GM21717 (cell line): ENCODE measurements around the gene RPS25.
"Not testable (repeated sequence)": the region's sequence is repeated elsewhere in the genome, so short reads cannot be mapped to it uniquely, and the experiment has no call there.

Experiments used
- ATAC-seq: cut with Tn5 transposase; IDR thresholded peaks from one replicate; pipeline ENCODE4 v1.9.1; 2021; ENCODE audit warnings: mild to moderate bottlenecking, moderate library complexity; ENCODE audit not compliant: unreplicated experiment

RPS25 gene

DNA sequence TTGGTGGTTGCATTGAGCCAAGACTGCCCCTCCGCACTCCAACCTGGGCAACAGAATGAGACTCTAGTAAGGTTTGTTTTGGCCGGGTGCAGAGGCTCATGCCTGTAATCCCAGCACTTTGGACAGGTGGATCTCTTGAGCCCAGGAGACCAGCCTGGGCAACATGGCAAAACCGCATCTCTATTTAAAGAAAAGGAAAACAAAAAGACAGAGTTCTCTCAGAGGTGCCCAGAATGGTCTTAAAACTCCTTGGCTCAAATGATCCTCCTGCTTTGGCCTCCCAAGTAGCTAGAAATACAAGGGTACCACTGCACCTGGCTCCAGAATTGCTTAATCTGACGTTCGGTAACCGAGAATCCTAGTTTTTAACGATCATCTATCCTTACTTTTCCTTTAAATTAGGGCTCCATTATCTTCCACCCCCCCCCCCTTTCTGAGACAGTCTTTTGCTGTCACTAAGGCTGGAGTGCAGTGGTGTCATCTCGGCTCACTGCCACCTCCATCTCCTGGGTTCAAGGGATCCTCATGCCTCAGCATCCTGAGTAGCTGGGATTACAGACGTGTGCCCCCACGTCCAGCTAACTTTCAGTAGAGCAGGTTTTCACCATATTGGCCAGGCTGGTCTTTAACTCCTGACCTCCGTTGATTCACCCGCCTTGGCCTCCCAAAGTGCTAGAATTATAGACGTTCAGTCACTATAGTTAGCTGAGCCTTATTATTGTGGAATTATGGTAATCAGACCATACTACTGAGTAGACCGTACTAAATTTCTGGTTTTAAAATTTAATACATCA, 1.7 kb downstream of the RPS25 start:
- no peak for ATAC-seq

GRCh38 chr11:119015054-119015611, 3.0 kb downstream of the RPS25 start:
- ATAC-seq, result no peak

GRCh38 chr11:119014209-119014924, 3.8 kb downstream of the RPS25 start:
- no peak for ATAC-seq

GRCh38 chr11:119012629-119013170, 5.4 kb downstream of the RPS25 start:
- no peak for ATAC-seq

DNA sequence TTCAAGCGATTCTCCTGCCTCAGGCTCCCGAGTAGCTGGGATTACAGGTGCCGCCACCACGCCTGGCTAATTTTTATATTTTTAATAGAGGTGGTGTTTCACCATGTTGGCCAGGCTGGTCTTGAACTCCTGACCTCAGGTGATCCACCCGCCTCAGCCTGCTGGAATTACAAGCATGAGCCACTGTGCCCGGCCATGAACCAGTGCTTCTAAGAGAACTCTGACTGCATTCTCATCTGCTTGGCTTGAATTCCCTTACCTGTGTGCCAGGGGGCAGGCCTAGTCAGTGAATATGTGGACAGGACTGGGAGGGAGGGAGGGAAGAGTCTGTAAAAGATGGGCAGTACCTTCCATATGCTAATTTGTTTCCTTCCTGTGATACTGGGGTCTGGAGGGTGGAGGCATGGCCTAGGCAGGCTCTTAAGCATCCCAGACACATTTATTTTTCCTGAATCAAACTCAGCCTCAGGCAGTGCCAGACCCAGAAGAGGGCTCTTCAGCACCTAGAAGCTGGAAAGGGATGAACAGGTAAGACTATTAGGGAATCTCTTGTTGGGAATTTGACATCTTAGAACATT, 6.6 kb downstream of the RPS25 start:
- no peak for ATAC-seq

GRCh38 chr11:119006656-119007055, 11.5 kb downstream of the RPS25 start:
- no peak for ATAC-seq

- no peak for ATAC-seq
Observed at GRCh38 chr11:119000906-119001305, 17.2 kb downstream of the RPS25 start.

DNA sequence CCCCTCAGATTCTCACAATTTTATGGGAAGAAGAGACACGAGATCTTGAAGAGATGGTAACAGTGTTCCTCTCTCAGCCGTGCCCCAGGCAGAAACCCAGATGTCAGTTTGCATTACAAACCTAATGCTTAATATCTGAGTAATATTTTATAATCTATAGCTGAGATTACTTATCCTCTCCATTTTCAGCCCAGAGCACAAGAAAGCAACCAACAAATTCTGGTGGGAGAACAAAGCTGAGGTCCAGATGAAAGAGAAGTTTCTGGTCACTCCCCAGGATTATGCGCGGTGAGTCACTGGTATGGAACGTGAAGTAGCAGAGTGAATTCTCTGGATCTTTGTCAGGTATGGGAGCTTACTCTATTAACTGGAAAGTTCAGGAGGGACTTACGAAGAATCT, 19.3 kb downstream of the RPS25 start:
- ATAC-seq, result no peak

- ATAC-seq, result no peak
Observed at GRCh38 chr11:118998388-118998717, 19.8 kb downstream of the RPS25 start.

DNA sequence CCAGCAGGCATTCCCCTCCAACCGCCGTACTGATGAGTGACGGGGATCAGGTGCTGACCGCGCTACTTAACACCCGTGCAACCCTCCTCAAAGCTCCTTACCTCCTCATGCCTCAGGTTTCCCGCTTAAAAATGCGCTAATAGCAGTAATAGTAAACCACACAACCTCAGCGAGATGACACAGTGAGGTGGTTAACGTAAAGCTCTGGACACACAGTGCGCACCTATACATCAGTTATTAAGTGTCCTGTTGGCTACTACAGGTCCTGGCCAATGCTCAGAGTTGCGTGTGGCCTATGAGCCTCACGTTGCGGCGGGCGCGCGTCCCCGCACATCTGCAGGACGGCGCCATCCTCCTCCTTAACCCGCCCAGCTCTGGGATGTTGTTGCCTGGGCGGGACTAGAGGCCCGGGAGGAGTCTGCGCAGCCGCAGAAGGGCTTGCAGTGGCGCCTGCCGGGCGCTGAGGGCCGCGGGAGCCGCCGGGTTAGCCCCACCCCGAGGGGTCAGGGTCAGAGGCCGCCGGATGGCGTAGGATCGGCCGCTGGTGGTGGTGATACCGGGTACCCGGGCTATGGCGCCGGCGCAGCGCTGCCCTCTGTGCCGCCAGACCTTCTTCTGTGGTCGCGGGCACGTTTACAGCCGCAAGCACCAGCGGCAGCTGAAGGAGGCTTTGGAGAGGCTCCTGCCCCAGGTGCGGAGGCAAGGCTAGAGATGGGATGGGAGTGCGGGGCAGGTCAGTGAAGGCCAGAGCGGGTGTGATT, 20.3 kb downstream of the RPS25 start, which contains the start of gene CENATAC:
CENATAC (plus strand) TSS at position 512 of the 761 bp plus-strand sequence; CDS start at position 572, 60 bp downstream.
- ATAC-seq, result peak; percentile 82

DNA sequence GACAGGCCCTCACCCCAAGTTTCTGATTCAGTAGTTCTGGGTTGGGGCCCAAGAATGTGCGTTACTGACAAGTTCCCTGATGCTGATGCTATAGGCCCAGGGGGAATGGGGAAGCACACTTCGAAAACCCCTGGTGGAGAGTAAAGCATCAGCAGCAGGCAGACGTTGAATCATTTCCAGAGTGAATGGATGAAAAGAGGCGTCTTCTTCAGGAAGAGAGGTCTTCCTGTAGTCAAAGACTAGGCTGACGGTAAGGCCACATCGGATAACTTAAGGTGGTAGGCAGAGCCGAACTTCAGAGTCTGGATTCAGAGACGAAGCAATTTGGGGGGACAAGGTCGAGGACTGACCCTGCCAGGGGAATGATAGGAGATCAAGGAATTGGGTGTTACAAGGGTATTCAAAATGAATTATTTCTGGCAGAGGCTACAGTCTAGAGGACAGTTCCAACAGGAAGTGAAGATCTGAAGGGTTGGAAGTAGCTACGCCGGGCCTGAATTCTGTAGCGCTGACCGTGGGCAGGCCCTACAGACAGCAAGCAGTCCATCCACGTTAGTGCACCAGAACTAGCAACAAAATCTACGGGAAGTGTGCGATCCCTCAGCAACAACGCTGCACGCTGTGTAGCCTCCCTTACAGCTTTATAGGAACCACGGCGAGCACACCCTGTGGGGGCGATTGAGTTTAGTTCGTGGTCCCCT, 21.1 kb downstream of the RPS25 start:
- ATAC-seq, result peak; percentile 5

DNA sequence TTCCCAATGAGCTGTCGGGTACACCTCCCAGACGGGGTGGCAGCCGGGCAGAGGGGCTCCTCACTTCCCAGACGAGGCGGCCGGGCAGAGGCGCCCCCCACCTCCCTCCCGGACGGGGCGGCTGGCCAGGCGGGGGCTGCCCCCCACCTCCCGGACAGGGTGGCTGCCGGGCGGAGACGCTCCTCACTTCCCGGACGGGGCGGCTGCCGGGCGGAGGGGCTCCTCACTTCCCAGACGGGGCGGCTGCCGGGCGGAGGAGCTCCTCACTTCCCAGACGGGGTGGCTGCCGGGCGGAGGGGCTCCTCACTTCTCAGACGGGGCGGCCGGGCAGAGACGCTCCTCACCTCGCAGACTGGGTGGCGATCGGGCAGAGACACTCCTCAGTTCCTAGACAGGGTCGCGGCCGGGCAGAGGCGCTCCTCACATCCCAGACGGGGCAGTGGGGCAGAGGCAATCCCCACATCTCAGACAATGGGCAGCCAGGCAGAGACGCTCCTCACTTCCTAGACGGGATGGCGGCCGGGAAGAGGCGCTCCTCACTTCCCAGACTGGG, 26.6 kb downstream of the RPS25 start:
- ATAC-seq, result not testable (repeated sequence)

DNA sequence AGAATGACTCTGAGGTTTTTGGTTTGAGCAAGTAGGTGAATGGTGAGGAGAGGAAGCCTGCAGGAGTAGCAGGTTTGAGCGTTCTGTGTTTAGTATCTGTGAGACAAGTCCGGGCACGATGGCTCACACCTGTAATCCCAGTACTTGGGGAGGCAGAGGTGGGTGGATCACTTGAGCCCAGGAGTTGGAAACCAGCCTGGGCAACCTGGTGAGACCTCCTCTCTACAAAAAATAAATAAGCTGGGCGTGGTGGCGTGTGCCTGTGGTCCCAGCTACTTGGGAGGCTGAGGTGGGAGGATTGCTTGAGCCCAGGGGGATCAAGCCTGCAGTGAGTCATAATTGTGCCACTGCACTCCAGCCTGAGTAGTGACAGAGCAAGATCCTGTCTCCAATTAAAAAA, 29.9 kb downstream of the RPS25 start:
- ATAC-seq, result no peak

DNA sequence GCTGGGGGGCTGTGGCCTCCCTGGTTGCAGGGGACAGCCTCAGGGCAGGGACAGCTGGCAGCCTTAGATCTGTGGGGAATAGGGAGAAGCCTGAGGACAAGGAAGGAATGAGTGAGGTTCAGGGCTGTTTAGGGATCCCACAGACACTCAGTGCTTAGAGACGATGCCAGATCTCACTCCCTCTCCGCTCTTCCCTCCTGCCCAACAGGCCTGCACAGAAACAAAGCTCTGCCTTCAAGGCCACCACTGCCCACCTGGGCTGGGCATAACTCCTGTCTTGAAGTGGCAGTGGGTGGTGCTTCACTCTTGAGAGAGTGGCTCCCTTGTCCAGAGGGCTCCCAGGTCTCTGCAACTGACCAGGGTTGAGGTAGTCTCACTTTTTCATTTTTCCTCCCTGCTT, 33.3 kb downstream of the RPS25 start:
- ATAC-seq, result no peak

GRCh38 chr11:118984337-118984736, 33.8 kb downstream of the RPS25 start:
- ATAC-seq, result not testable (repeated sequence)

GRCh38 chr11:118980191-118980881, 37.8 kb downstream of the RPS25 start:
- ATAC-seq, result no peak

- ATAC-seq, result no peak
Observed at GRCh38 chr11:118979434-118979833, 38.7 kb downstream of the RPS25 start.

DNA sequence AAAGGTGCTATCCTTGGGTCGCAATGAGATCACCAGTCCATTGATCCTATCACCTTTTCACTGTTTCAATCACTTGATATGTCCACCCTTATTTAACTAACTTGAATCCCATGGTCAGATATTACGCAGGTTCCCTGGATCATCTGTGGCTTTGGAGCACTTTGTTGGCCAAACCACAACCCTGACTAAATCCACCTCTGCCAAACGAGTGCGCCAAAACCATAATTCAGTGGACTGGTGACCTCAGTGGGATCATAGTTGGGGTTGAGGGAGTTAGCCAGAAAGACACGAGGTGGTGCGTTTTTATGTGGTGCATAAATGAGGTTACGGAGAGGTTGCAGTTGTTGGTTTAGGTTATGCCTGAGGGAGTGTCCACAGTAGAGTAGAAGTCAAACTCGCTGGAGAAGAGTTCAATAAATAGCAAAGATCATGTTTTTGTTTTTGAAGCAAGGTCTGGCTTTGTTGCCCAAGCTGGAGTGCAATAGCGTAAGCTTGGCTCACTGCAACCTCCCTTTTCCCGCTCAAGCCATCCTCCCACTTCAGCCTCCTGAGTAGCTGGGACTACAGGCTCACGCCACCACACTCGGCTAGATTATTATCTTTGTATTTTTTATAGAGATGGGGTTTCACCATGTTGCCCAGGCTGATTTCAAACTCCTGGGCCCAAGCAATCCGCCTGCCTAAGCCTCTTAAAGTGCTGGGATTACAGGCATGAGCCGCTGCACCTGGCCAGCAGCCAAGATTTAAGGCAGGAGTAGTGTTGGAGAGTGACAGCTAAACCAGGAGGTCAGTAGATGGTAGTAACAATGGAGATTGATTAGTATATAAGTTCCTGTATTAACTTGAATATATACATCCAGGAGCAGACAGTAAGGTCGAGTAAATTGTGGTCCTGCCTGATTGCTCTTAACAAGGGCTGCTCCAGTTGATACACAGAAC, 42.1 kb downstream of the RPS25 start:
- no peak for ATAC-seq
